ENCODE measurements around the gene GIMAP8. TPM values are rescaled to one million over a fixed set of nuclear protein-coding genes. Genes with fewer than 3 reads are reported as not detected.
A peak's percentile ranks its signal among the peaks of the same experiment; 100 is the strongest.

Gene GIMAP8
- total RNA-seq, 1 experiment from 2014 or later, result not detected

DNA sequence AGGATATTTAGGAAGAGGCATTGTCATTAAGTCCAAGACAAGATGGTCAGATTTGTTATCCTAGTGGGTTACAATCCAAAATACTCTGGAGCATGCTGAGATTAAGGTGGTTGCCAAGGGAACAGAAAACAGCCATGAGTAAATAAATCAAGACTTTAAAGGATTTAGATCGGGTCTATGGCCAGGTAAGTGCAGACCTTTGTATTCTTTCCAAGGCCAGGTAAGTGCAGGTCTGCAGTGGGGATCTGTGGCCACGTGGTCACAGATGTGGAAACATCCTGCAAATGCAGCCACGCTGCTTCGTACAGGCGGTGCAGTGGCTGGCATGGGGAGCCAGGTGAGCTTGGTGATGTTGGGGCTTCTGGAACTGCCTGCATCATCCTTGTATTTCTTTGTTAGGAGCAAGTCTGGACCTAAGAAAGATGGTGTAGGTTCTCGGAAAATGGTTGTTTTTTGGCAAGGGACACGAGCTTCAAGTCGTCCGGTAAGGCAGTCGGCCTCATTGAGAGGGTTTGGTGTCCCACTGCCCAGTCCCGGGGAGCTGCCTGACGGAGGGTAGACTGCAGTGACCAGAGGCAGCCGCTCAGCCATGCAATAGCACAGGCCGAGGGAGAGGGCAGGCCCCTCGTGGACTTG, 49.5 kb upstream of the GIMAP8 start:
- H3K79me2 ChIP-seq (ENCODE audit: insufficient read depth, low read length), result no peaks in the 10 kb centered on the region
- no CpG with 5 or more reads among the region's 15 CpGs for WGBS (ENCODE audit: extremely low coverage, insufficient read length, low lambda C conversion rate)
- peak overlapping the region; percentile 94 for H3K18ac ChIP-seq (ENCODE audit: insufficient read length, low read depth, low read length)
- TF ChIP-seq, protein P1, sequence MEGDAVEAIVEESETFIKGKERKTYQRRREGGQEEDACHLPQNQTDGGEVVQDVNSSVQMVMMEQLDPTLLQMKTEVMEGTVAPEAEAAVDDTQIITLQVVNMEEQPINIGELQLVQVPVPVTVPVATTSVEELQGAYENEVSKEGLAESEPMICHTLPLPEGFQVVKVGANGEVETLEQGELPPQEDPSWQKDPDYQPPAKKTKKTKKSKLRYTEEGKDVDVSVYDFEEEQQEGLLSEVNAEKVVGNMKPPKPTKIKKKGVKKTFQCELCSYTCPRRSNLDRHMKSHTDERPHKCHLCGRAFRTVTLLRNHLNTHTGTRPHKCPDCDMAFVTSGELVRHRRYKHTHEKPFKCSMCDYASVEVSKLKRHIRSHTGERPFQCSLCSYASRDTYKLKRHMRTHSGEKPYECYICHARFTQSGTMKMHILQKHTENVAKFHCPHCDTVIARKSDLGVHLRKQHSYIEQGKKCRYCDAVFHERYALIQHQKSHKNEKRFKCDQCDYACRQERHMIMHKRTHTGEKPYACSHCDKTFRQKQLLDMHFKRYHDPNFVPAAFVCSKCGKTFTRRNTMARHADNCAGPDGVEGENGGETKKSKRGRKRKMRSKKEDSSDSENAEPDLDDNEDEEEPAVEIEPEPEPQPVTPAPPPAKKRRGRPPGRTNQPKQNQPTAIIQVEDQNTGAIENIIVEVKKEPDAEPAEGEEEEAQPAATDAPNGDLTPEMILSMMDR (conservative IDR thresholded peaks at IDR 0.05), result no peak
- peak; percentile 51 for DNase-seq
- H3K9me3 ChIP-seq (ENCODE audit: control insufficient read depth, low read depth, low read length), result no peaks in the 10 kb centered on the region
- H2AK5ac ChIP-seq (ENCODE audit: insufficient read length, low read length), result peak overlapping the region; percentile 43
- H2AFZ ChIP-seq (ENCODE audit: low read length), result no peak overlapping the region
- H4K8ac ChIP-seq (replicated peaks; ENCODE audit: insufficient read length, low read depth, low read length), result peak overlapping the region; percentile 47
- H4K5ac ChIP-seq (ENCODE audit: insufficient read length, low read depth, low read length), result no peak overlapping the region
- peak overlapping the region; percentile 99 for H3K27ac Mint-ChIP-seq
- H3K4ac ChIP-seq (ENCODE audit: low read depth, low read length), result peak overlapping the region; percentile 90; the same call in 1 of the 2 replicates
- H4K91ac ChIP-seq (ENCODE audit: insufficient read length, low read depth, low read length), result no peak overlapping the region
- peaks cover 17 to 25% (median 18%) of the 10 kb centered on the region in 3 experiments for H3K36me3 Mint-ChIP-seq (ENCODE audit: insufficient read depth in 1 of 3, low read depth in 3 of 3)
- H3T11ph ChIP-seq (ENCODE audit: low read length), result peak overlapping the region; percentile 47
- H3K14ac ChIP-seq (ENCODE audit: insufficient read depth, low read length), result peak overlapping the region; percentile 72; the same call in 1 of the 2 replicates
- H3K27me3 Mint-ChIP-seq (ENCODE audit: low read depth), result no peaks in the 10 kb centered on the region
- no peak overlapping the region for H2BK15ac ChIP-seq (ENCODE audit: low read depth, low read length)
- no peak overlapping the region for H3K9ac ChIP-seq (ENCODE audit: extremely low read depth, insufficient read length, low read length)
- H3K27ac ChIP-seq (ENCODE audit: insufficient read length, low read depth, low read length), result peak overlapping the region; percentile 91
- no peak overlapping the region for H2BK20ac ChIP-seq (ENCODE audit: low read depth, low read length, poor library complexity, severe bottlenecking)
- peaks cover 41% of the 10 kb centered on the region for H3K4me1 ChIP-seq (ENCODE audit: insufficient read depth, low read length)
- H3K4me3 Mint-ChIP-seq, result peak overlapping the region; percentile 10 to 41; a peak in 2 of 5 replicates
- H3K4me1 Mint-ChIP-seq, result peaks cover 66 to 72% of the 10 kb centered on the region in 2 experiments
- H3K79me1 ChIP-seq (ENCODE audit: insufficient read depth, low read depth, low read length, poor library complexity, severe bottlenecking), result no peaks in the 10 kb centered on the region
- H2BK5ac ChIP-seq (ENCODE audit: insufficient read length, low read length), result peak overlapping the region; percentile 14
- H3K27me3 ChIP-seq (ENCODE audit: insufficient read depth, low read length), result no peaks in the 10 kb centered on the region
- H3K23ac ChIP-seq (ENCODE audit: insufficient read length, low read depth, low read length), result no peak overlapping the region
- no peaks in the 10 kb centered on the region; a peak in 1 of 5 replicates for H3K9me3 Mint-ChIP-seq
- peaks cover 5% of the 10 kb centered on the region for H3K23me2 ChIP-seq (ENCODE audit: insufficient read length, low read depth, low read length, poor library complexity, severe bottlenecking)
- H2BK120ac ChIP-seq (ENCODE audit: low read depth, low read length, poor library complexity, severe bottlenecking), result peak overlapping the region; percentile 89
- H2BK12ac ChIP-seq (ENCODE audit: insufficient read length, low read depth, low read length), result peak overlapping the region; percentile 26
- no peak overlapping the region for H3K56ac ChIP-seq (ENCODE audit: insufficient read length, low read depth, low read length)
- H3K4me2 ChIP-seq (ENCODE audit: insufficient read depth, insufficient read length, low read length), result no peak overlapping the region
- H4K20me1 ChIP-seq (ENCODE audit: control insufficient read depth, insufficient read depth, insufficient read length), result no peaks in the 10 kb centered on the region

Data from H9 (cell line).